ENCODE measurements around the gene GNG2. TPM values are rescaled to one million over a fixed set of nuclear protein-coding genes. Genes with fewer than 3 reads are reported as not detected.

GNG2 gene
- total RNA-seq, 4 donors from 2014 or later, result 3.9 to 10.7 (median 7.3) TPM

- WGBS, 2 donors, result 60 to 62% methylated on average over 4 of the region's 4 CpGs
- intact Hi-C loops (cut with DNase I), result no loop called here
Observed at GRCh38 chr14:51929166-51929565, 68.8 kb downstream of the GNG2 start.

GRCh38 chr14:51929910-51930682 lies 69.7 kb downstream of the GNG2 start:
- Histone ChIP-seq H3K9me3 (no peaks in the 10 kb centered on the region), H3K36me3 (no peaks in the 10 kb centered on the region), H3K27me3 (no peaks in the 10 kb centered on the region), H3K27ac (no peak overlapping the region), H3K4me1 (no peaks in the 10 kb centered on the region), H3K4me3 (replicated peaks in 1 of 3) (no peak overlapping the region)
- DNase-seq, result no peak
- intact Hi-C loops (cut with DNase I), result no loop called here
- TF ChIP-seq POLR2A (IDR thresholded peaks at IDR 0.05) (no peak), CTCF (IDR thresholded peaks at IDR 0.05) (no peak)
- WGBS, 2 donors, result 77 to 81% methylated on average over 8 of the region's 8 CpGs

More at GRCh38 chr14:51929166-51929565, 68.8 kb downstream of the GNG2 start:
- H3K36me3 ChIP-seq, result no peaks in the 10 kb centered on the region
- DNase-seq, result no peak
- no peak overlapping the region for H3K4me3 ChIP-seq (replicated peaks in 1 of 3)
- H3K27me3 ChIP-seq, result no peaks in the 10 kb centered on the region
- no peak overlapping the region for H3K27ac ChIP-seq
- TF ChIP-seq POLR2A (IDR thresholded peaks at IDR 0.05) (no peak), CTCF (IDR thresholded peaks at IDR 0.05) (no peak)
- H3K4me1 ChIP-seq, result no peaks in the 10 kb centered on the region
- no peaks in the 10 kb centered on the region for H3K9me3 ChIP-seq

GRCh38 chr14:51931308-51931707 lies 70.9 kb downstream of the GNG2 start:
- no peaks in the 10 kb centered on the region for H3K4me1 ChIP-seq
- intact Hi-C loops (cut with DNase I), result no loop called here
- no peak overlapping the region for H3K27ac ChIP-seq
- no peak for TF ChIP-seq POLR2A (IDR thresholded peaks at IDR 0.05)
- no peak for TF ChIP-seq CTCF (IDR thresholded peaks at IDR 0.05)
- no peak for DNase-seq
- H3K27me3 ChIP-seq, result no peaks in the 10 kb centered on the region
- 80 to 81% methylated on average over 2 of the region's 2 CpGs for WGBS, 2 donors
- H3K9me3 ChIP-seq, result no peaks in the 10 kb centered on the region
- H3K4me3 ChIP-seq (replicated peaks in 1 of 3), result no peak overlapping the region
- H3K36me3 ChIP-seq, result no peaks in the 10 kb centered on the region

GRCh38 chr14:51933191-51933590 lies 72.8 kb downstream of the GNG2 start:
- Histone ChIP-seq H3K27me3 (no peaks in the 10 kb centered on the region), H3K27ac (no peak overlapping the region), H3K4me1 (no peaks in the 10 kb centered on the region), H3K9me3 (no peaks in the 10 kb centered on the region), H3K36me3 (no peaks in the 10 kb centered on the region), H3K4me3 (replicated peaks in 1 of 3) (no peak overlapping the region)
- no peak for TF ChIP-seq CTCF (IDR thresholded peaks at IDR 0.05)
- TF ChIP-seq POLR2A (IDR thresholded peaks at IDR 0.05), result no peak
- no peak for DNase-seq
- intact Hi-C loops (cut with DNase I), result no loop called here
- WGBS, 2 donors, result 63 to 71% methylated on average over 3 of the region's 3 CpGs

- Histone ChIP-seq H3K27ac (no peak overlapping the region), H3K4me3 (replicated peaks in 1 of 3) (no peak overlapping the region), H3K9me3 (no peaks in the 10 kb centered on the region), H3K36me3 (no peaks in the 10 kb centered on the region), H3K27me3 (no peaks in the 10 kb centered on the region), H3K4me1 (no peaks in the 10 kb centered on the region)
- intact Hi-C loops (cut with DNase I), result no loop called here
- no peak for DNase-seq
- TF ChIP-seq CTCF (IDR thresholded peaks at IDR 0.05) (no peak), POLR2A (IDR thresholded peaks at IDR 0.05) (no peak)
- 98 to 100% methylated on average over 1 of the region's 1 CpG for WGBS, 2 donors
Observed at GRCh38 chr14:51938137-51938536, 77.7 kb downstream of the GNG2 start.

Data from thyroid gland (tissue), 4 donors.